ENCODE measurements around the gene NPS.

NPS gene

DNA sequence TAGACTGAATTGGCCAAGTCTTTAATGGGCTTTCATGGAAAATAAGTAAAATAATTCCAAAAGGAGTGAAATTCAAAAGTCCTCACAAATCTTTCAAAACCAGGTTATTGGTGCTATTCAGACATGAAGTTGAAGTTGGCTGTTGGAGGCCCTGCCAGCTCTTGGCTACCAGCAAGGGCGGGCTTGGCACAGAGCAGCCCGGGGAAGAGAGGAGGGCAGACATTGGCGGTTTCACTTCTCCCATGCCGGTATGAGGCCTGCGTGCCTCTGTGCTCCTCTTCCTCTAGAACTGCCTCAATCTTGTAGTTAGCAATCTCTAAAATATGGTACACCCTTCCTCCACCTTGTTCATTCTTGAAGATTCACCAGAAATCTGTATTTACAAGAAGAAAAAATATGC is 16.4 kb upstream of the NPS start:
- H3K27ac ChIP-seq = no peak overlapping the region
- DNase-seq (ENCODE audit: low spot score) = no peak
- ChIA-PET CTCF (interaction anchor here (0.6 kb wide), 1 partner anchor 862 kb away, joined by 6 read pairs; the partner anchor contains the start of gene C10orf90), POLR2A (ENCODE audit: low non-redundant PET) (no interaction called here)
- TF ChIP-seq, protein P1, sequence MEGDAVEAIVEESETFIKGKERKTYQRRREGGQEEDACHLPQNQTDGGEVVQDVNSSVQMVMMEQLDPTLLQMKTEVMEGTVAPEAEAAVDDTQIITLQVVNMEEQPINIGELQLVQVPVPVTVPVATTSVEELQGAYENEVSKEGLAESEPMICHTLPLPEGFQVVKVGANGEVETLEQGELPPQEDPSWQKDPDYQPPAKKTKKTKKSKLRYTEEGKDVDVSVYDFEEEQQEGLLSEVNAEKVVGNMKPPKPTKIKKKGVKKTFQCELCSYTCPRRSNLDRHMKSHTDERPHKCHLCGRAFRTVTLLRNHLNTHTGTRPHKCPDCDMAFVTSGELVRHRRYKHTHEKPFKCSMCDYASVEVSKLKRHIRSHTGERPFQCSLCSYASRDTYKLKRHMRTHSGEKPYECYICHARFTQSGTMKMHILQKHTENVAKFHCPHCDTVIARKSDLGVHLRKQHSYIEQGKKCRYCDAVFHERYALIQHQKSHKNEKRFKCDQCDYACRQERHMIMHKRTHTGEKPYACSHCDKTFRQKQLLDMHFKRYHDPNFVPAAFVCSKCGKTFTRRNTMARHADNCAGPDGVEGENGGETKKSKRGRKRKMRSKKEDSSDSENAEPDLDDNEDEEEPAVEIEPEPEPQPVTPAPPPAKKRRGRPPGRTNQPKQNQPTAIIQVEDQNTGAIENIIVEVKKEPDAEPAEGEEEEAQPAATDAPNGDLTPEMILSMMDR (conservative IDR thresholded peaks at IDR 0.05; ENCODE audit: low read depth) = no peak

DNA sequence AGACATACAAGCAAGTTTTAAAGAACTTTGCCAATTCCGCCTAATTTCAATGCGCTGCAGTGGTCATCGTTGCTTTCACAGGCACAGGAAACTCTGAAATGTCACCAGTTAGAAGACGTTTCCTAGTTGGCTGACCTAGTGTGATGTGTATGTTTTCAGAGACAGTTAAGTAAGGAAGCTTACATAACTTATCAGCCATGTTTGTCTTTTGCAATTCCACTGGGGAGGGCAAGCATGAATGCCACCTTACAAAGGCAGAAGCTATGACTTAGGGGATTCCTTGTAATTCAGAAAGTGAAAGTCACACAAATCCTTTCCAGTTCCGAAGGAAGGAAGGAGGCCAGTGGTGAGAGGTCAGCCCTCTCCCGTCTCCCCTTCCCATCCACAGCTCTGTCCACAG is 15.0 kb upstream of the NPS start:
- ChIA-PET POLR2A (ENCODE audit: low non-redundant PET) (no interaction called here), CTCF (interaction anchor here (0.6 to 0.8 kb wide), 4 partner anchors 9 to 100 kb away, joined by 3 to 4 read pairs (median 3); no protein-coding TSS in a partner anchor)
- H3K27ac ChIP-seq = no peak overlapping the region
- DNase-seq (ENCODE audit: low spot score) = no peak
- TF ChIP-seq, protein P1 (conservative IDR thresholded peaks at IDR 0.05; ENCODE audit: low read depth) = no peak

DNA sequence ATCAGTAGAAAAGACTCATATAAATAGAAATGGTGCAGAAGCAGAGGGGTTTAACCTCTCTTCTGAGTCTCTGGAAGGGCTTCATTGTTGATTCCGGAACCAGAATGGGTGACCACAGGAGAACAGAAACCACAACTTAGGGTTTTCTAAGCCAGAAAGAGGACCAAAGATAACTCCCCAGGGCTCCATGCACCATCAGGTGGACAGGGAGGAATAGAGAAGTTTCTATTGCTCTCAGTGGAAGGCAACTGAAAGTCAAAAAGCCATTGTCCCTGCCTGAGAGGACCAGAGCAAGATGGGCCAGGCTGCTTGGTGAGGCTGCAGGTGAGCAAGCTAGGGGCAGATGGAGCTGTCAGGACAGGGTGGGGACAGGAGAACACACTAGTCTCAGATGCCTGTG is 14.6 kb upstream of the NPS start:
- TF ChIP-seq, protein P1 (conservative IDR thresholded peaks at IDR 0.05; ENCODE audit: low read depth) = no peak
- POLR2A ChIA-PET (ENCODE audit: low non-redundant PET) = no interaction called here
- no peak overlapping the region for H3K27ac ChIP-seq
- CTCF ChIA-PET = interaction anchor here (0.6 to 0.8 kb wide), 3 partner anchors 9 to 53 kb away, joined by 3 to 4 read pairs (median 3); no protein-coding TSS in a partner anchor
- DNase-seq (ENCODE audit: low spot score) = no peak

DNA sequence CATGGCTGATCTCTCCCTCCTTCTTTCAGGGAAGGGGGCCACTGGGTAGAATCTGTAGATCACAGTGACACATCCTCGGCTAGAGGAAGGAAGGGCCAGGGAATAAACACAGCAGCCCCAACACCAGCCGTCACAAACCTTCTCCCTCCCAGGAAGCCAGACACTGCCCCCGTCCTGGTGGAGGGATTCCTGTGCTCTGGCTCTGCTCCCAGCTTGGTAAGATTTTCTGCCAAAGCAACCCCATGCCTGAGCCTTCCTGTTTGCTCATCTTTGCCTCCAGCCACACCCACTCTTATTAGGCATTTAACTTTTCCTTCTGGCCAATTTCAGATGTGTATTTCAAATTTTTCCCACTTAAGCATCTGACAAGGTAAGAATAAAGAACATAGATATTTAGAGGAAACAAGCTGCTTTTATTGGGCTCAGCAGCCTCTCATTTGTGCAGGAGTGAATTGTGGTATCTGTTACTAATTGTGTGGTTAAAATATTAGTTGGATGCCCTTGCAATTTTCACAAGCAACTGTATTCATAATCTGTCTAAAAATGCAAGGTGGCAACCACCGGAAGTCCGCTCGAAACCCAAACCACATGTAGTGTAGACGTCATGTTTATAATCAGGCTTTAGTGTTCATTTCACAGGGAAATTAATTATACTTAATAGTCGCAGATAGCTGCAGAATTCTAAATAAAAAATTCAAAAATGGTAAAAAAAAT is 13.2 kb upstream of the NPS start:
- DNase-seq (ENCODE audit: low spot score) = no peak
- TF ChIP-seq, protein P1 (conservative IDR thresholded peaks at IDR 0.05; ENCODE audit: low read depth) = no peak
- POLR2A ChIA-PET (ENCODE audit: low non-redundant PET) = no interaction called here
- CTCF ChIA-PET = interaction anchor here (0.6 to 0.7 kb wide), 2 partner anchors 29 to 1260 kb away, joined by 4 to 7 read pairs; no protein-coding TSS in a partner anchor
- no peak overlapping the region for H3K27ac ChIP-seq

DNA sequence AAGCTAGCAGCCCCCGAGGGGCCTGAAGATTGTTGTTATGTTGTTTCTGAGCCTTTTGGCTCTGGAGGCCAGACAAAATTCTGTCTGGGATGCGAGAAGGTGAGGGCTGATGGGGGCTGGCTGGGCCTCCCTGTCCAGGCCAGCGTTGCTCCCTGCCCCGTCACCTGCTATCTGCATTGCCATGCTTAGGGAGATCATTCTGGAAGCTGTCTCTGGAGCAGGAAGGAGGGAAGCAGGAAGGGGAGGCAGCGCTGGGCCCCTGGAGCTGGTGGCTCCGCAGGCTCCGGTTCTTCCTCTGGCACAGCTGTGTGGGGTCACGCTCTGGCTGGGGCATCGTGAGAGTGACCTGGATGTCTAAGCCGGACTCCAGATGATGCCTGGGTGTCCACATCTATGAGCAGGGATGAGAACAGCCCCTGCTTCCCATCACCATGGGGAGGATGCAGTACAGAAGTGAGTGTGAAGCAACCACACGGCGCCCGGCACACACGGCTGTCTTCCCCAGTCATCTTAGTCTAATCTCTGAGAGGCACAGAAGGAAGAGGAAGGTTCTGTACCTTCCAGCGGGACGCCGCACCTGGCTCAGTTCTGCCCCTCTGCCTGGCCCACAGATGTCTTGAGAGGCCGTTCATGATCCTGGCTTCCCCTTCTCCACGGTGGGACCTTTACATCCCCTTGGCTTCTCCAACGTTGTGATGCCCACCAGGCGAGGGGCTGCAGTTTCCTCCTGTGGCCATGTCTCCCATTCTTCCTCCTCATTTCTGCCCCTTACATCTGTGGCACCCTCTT is 11.9 kb upstream of the NPS start:
- ChIA-PET CTCF (no interaction called here), POLR2A (ENCODE audit: low non-redundant PET) (no interaction called here)
- H3K27ac ChIP-seq = no peak overlapping the region
- TF ChIP-seq, protein P1 (conservative IDR thresholded peaks at IDR 0.05; ENCODE audit: low read depth) = no peak
- no peak for DNase-seq (ENCODE audit: low spot score)

DNA sequence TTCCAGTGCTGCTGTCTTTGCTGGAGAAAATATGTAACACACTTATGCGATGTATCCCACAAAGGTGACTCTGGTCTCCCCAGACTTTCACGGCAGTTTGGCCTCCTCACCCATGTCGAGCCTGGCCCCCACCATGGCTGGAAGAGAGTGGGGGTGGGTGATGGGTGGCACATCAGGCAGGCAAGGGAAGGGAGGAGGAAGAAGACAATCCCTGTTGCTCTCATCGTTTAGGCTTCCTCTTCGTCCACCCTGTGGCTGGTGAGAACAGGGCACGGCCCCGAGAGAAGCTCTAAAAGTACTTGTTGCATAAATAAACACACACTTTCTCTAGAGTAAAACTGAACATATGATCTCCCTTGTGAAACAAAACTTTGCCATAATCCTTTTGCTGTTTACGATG is 11.2 kb upstream of the NPS start:
- no peak overlapping the region for H3K27ac ChIP-seq
- TF ChIP-seq, protein P1 (conservative IDR thresholded peaks at IDR 0.05; ENCODE audit: low read depth) = no peak
- DNase-seq (ENCODE audit: low spot score) = no peak
- POLR2A ChIA-PET (ENCODE audit: low non-redundant PET) = no interaction called here
- CTCF ChIA-PET = no interaction called here
